Suppressor macrophage (primary cell): ENCODE measurements around the gene CNEP1R1.

Experiments used
- DNase-seq, 4 experiments: peaks; one replicate each; pipeline ENCODE4 v3.0.0-alpha.2; 2020 to 2022

CNEP1R1 gene

DNA sequence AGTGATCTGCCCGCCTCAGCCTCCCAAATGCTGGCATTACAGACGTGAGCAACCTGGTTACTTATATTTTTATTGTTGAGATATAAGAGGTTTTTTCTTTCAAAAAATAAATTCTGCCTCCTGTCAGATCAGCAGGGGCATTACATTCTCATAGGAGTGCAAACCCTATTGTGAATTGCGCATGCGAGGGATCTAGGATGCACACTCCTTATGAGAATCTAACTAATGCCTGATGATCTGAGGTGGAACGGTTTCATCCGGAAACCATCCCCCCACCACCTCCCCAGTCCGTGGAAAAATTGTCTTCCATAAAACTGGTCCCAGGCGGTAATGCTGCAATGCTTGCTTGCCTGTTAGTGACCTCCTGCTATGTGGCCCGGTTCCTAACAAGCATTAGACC is 7.5 kb upstream of the CNEP1R1 start:
- DNase-seq, result no peak

DNA sequence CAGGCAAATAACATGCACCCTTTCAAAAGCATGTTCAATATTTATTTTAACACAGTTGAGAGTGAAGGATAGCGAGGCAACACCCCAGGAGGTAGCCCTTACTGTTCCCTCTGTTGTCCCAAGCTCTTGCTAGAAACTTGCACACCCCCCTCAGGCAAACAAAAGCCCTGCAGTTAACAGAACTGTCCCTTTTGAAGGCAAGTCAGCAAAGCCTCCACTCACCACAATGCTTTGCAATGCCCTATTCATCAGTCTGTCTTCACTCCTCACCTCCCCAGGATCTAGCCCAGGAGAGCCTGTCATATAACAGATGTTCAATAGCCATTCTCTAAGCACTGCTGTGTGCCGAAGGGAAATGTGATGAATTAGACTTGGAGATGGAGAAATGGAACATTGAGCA is 3.5 kb upstream of the CNEP1R1 start:
- DNase-seq, result peak in 3 of 4 experiments; percentile 17 to 28 (median 27)

DNA sequence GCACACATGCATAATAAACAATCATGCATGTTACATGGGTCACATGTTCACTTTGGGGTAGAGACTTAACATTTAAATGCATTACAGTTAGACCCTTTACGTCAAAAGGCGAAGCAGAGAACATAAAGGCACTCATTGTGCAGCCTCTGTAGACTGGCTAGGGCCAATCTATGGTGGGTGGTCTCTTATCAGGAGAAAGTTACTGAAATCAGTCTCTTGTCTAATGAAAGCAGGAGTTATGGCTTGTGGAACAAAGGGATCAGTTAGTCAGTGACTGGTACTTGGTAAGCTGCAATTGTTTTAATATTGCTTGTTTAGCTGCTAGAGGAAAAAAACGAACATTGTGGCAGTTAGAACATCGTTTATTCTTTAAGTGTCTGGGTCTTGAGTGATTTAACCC is 1.4 kb upstream of the CNEP1R1 start:
- DNase-seq, result no peak

DNA sequence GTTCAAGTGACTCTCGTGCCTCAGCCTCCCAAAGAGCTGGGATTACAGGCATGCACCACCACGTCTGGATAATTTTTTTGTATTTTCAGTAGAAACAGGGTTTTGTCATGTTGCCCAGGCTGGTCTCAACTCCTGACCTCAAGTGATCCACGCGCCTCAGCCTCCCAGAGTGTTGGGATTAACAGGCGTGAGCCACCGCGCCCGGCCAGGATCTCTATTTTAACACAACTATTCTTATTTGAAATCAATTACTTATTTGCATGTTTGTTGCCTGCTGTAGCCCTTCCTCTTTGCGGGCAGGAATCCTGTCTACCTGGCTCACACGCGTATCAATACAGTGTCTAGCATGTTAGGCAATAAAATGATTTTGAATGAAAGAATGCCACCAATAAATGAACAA is 818 bp upstream of the CNEP1R1 start:
- no peak for DNase-seq

DNA sequence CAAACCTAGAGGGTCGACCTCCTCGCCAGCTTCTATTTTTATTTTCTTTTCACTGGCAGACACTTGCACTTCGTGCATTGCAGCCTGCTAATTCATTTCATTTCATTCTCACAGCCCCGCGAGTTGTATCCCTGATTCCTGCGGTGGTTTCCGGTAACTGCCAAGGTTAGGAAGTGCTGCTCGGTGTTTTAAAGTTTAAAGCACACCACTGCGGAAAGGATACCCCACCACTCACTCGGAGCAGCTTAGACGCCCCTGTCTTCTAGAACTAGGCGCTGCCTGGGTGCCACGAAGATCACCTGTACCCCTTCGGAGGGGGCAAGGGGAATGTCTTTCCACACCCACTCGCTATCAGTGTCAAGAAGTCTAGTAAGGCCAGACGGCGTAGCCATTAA is 509 bp downstream of the CNEP1R1 start:
- DNase-seq, result peak in 3 of 4 experiments; percentile 4 to 18 (median 9)

DNA sequence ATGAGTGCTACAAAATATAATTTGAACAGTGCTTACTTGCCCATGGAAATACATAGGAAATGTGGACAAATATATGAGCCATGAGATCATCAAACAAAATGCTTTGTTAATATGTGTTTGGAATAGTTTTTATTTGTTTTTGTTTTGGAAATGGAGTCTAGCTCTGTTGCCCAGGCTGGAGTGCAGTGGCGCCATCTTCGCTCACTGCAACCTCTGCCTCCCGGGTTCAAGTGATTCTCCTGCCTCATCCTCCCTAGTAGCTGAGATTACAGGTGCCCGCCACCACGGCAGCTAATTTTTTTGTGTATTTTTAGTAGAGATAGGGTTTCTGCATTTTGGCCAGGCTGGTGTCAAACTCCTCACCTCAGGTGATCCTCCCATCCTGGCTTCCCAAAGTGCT is 2.8 kb downstream of the CNEP1R1 start:
- no peak for DNase-seq

DNA sequence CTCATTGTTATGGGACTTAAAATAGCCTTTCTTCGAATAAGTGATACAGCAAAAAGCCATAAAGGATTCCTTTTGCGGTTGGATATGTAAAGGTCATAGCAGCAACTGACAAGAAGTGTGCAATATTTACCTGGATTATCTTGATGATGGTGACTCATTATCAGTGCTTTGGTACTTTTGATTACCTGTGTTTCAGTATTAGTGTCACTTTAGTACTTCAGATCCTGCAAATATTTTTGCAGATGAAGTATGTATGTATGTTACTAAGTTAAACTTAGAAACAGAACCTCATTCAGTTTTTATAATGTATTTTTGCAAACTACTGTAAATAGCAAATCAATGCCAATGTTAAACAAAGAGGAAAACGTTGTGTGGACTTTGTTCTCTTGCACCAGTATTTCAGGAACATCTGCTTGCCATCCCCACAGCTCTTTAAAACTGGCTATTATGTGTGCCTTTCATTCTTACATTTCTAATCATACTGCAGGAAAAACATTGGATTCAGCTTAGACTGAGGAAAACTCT is 10.5 kb downstream of the CNEP1R1 start:
- DNase-seq, result no peak

DNA sequence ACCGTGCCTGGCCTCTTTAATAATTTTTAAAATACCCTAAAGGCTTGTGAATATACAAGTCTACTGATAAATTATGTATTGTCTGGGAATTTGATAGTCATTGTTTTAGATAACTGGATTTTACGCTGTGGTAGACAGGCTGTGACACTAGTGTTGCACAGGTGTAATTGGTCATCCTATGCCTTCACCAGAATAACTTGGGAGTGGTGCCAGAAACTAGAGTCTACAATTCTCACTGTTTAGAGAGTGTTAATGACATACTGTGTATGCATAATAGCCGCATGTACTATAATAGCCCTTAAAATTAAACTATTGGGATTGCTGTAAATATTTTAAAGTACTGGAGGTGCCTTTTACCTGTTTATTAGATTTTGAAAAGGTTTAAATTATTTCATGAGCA is 11.4 kb downstream of the CNEP1R1 start:
- no peak for DNase-seq

DNA sequence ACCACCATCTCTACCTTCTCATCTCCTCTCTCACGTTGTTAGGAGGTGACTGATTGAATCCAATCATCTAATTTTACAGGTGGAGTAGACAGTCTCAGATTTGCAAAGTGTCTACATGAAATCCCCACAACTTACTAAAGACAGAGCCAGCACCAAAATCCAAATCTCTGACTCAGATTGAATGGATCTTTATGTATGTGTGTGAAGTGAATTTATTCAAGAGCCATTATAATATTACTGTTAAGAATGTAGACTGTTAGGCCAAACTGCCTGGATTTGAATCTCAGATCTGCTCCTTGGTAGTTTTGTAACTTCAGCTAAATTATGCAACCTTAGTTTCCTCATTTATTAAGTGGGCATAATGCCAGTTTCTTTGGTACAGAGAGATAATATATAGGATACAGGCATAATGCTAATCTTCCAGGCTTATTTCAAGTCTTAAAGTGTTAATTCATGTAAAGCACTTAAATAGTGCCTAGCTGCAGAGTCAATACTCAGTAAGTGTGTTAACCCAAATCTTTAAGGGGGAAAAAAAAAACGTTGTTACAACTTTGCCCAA is 12.7 kb downstream of the CNEP1R1 start:
- DNase-seq, result peak; percentile 43 to 97 (median 76)

DNA sequence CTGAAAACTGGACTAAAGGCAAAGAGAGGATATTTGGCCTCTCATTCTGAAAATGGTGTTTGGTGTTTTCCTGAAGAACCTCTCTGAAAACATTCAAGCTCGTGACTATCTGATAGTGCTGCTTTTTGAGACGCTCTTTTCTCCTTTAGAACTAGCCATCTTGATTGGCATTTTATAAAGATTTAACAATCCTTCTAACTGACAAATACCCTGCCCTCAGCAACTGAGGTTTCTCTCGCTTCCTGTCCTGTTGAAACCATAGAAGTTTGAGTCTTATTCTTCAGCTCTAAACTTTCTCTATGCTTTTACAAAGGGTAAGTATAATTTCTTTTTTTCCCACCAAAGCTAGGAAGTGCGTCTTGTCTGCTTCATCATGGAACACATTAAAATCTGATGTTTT is 13.3 kb downstream of the CNEP1R1 start:
- peak in 3 of 4 experiments; percentile 35 to 62 (median 38) for DNase-seq

DNA sequence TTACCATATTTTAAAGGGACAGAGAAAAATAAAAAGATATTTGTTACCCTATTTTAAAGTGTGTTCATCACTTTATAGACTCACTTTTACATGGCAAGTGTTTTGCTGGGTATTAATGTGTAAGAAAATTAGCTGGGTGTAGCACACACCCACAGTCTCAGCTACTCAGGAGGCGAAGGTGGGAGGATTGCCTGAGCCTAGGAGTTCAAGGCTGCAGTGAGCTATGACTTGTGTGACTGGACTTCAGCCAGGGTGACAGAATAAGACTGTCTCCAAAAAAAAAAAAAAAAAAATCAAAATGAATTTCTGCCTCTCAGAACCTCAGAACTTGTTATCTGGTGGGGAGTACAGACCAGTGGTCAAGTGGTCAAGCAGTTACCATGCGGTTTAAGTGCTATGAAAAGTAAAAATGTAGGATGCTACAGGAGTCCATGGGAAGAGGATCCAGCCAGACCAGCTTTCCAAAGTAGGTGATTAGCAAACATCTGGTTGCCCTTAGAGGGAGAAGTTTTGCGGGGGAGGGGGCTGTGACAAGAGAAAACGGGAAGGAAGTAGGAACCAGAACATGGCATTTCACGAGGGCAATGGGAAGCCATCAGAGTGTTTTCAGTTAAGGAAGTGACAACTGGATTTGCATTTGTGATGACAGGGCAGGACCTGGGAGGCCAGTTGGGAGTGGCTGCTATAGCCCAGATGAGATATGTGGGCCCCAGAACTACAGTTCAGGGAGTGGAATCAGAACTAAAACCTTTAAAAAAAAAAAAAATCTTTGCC is 13.9 kb downstream of the CNEP1R1 start:
- DNase-seq, result peak; percentile 92 to 98 (median 94)

DNA sequence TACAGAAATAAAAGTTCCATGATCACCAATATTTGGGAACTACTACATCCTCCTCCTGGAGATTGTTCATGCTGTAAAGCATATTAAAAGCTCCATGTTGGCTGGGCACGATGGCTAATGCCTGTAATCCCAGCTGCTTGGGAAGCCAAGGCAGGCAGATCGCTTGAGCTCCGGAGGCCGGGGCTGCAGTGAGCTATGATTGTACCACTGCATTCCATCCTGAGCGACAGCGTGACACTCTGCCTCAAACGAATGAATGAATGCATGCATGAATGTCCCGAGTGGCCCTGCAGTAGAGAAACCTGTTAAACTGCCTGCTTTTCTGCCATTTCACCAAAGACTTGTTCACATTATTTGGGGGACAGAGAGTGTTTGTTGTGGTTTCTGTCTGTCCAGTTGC is 15.0 kb downstream of the CNEP1R1 start:
- DNase-seq, result no peak

DNA sequence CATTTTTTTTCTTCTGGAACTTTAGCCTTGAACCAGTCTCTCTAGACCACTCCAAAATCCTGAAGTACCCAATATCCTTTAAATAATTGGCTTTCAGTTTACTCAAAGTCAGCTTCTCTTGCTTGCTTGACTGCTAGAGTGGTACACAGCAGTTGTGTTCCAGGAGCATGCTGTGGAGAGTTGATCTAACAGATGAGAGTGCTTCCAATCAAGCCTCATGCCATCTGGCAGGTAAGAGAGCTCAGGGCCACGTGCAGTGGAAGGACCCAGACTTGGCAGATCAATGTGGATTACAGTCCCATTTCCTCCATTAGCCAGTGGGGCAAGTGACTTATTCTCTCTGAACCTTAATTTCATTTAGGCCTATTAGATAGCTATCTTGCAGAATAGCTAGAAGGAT is 15.7 kb downstream of the CNEP1R1 start:
- DNase-seq, result no peak

DNA sequence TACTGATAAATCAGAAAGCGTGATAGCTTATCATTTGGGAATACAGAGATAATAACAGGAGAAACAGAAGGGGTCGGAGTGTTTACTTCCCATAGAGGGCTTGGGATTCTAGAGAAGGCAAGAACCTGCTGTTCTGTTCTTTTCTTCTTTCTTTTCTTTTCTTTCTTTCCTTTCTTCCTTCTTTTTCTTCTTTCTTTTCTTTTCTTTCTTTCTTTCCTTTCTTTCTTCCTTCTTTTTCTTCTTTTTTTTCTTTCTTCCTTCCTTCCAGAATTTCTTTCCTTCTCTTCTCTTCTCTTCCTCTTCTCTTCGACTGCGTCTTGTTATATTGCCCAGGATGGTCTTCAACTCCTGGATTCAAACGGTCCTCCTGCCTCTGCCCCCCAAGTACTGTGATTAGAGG is 18.3 kb downstream of the CNEP1R1 start:
- no peak for DNase-seq

DNA sequence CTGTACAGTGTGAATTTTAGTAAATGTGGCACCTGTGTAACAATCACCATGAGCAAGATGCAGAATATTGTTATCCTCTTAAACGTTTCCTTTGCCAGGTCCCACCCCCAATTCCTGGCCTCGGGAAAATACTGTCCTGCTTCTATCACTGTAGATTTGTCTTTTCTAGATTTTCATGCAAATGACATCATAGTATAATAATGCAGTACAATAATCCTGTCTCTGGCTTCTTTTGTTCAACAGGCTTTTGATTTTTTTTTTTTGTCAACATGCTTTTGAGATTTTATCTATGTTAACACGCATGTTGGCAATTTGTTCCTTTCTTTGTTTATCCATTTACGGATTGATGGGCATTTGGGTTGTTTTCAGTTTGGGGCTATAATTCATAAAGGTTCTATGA is 20.4 kb downstream of the CNEP1R1 start:
- DNase-seq, result no peak

DNA sequence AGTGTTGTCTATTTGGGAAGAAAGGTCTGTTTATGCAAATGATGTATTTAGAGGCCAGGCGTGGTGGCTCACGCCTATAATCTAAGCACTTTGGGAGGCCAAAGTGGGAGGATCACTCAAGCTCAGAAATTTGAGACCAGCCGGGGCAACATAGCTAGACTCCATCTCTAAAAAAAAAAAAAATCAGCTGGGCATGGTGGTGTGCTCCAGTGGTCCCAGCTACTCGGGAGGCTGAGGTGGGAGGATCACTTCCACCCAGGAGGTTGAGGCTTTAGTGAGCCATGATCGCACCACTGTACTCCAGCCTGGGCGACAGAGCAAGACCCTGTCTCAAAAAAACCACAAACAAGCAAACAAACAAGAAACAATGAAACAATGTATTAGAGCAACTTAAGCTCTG is 21.8 kb downstream of the CNEP1R1 start:
- no peak for DNase-seq

DNA sequence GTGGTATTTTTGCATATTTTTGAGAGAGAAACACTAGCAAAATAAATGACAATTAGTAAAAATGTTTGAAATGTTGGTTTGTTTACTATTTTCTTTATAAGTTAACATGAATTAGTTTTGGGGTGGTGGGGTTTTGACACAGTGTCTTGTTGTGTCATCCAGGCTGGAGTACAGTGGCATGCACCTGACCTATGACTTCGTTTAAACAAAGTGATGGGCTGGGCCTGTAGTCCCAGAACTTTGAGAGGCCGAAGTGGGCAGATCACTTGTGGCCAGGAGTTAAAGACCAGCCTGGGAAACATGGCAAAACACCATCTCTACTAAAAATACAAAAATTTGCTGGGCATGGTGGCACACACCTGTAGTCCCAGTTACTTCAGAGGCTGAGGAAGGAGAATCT is 22.8 kb downstream of the CNEP1R1 start:
- DNase-seq, result no peak

DNA sequence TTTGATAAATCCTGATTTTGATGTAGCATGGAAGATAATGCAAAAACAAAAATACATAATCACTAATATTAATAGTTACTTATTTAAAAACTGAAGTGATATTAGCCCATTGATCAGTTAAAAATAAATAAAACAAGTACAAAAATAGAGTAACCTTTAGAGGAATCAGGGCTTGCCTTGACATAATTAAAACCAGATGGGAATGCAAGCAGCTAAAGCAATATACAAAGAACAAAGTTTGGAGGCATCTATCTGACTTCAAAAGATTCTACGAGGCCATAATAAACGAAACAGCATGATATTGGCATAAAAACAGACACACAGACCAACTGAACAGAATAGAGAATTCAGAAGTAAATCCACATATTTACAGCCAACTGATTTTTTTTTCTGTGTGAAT is 25.8 kb downstream of the CNEP1R1 start:
- no peak for DNase-seq

DNA sequence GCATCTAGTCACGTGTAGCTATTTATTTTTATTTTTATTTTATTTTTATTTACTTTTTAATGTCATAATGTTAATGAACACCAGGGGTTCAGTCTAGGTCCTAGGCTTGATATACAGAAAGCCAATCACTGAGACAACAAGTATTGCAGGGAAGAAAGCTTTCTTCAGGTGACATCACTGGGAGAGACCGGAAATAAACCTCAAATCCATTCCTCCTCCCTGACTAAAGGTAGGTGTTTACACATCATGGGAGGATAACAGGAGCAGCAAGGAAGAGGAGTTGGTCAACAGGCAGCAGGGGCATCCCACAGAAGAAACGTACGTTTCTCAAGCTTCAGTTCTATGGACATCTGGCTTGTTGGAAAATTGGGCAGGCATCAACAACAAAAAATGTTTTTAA is 31.2 kb downstream of the CNEP1R1 start:
- no peak for DNase-seq

DNA sequence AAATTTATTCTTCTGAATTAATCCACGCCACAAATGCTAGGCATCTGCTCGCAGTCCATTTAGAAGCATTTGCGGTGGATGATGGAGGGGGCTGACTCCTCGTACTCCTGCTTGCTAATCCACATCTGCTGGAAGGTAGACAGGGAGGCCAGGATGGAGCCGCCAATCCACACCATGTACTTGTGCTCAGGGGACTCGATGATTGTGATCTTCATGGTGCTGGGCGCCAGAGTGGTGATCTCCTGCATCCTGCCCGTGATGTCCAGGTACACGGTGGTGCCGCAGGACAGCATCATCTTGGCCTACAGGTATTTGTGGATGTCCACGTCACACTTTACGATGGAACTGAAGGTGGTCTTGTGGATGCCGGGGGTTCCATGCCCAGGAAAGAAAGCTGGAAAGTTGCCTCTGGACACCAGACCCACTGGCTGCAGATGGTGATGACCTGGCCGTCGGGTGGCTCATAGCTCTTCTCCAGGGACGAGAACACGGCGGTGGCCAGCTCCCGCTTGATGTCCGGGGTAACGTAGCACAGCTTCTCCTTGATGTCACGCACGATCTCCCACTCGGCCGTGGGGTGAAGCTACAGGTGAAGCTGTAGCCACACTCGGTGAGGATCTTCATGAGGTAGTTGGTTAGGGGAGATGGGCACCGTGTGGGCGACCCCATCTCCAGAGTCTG is 33.2 kb downstream of the CNEP1R1 start:
- no peak for DNase-seq

DNA sequence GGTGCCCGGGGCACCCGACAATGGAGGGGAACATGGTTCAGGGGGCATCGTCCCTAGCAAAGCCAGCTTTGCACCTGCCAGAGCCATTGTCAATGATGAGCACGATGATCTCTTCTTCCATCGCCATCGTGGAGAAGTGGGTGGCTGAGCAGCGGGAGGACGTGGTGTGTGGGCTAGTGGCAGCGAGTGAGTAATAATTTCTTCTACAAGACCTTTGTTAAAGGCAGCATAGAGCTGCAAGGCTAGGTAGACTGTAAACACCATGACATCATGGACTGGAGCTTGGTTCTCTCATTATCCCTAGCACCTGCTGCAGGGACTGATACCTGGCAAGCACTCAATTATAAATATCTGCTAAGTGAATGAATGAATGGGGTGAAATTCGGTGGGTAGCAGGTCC is 34.1 kb downstream of the CNEP1R1 start:
- DNase-seq, result no peak

DNA sequence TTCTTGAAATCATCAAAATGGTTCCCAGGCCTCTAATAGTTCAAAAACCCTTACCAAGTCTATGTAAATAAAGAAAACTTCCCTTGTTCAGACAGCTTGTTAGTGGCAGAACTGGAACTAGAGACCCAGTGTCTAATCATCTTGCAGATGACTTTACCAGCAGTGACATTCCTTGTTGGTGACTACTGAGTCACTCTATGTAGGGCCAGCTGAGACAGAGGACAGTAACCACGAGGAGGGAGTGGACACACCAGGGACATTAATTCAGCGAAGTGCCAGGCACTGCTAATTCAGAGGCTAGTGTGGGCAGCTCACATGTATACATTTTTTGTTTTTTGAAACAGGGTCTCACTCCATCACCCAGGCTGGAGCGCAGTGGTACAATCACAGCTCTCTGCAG is 34.6 kb downstream of the CNEP1R1 start:
- peak in 3 of 4 experiments; percentile 22 to 37 (median 23) for DNase-seq

DNA sequence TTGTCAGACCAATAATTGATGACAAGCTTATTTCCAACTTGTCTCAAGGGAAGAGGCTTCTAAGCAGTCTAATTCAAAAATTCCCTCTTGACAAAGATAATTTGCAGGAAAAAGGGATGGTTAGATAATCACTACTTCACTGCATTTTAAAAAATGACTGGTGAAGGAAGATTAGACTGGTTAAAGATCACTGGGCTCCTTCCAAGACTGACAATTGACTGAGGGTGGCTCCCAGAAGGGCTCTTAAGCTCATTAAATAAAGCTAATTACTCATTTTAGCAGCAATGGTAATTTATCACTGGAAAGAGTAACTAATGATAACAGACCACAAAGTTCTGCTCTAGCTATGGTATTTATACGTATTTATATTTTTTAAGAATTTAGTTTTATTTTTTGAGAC is 36.3 kb downstream of the CNEP1R1 start:
- no peak for DNase-seq

DNA sequence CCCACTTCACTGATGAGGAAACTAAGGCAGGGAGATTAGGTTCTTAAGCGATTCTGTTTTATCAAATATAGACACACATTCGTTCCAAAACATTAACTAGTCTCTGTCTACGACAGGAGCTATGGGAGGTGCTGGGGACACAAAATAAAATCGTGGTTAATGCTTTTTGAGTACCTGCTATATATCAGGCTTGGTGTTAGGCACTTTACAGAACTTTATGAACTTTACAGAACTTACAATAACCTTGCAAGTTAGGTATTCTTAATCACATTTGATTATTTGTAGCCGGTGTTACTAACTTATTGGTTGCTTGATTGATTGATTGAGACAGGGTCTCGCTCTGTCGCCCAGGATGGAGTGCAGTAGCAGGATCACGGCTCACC is 40.2 kb downstream of the CNEP1R1 start:
- DNase-seq, result no peak
